Cortex of kidney (tissue), 1 donor: ENCODE data around the gene ST6GALNAC3.
"Not testable (repeated sequence)": the region's sequence is repeated elsewhere in the genome, so short reads cannot be mapped to it uniquely, and the experiment has no call there.

Source experiments
- DNase-seq: peaks from one replicate; lab custom pipeline; 2025; lab: John Stamatoyannopoulos, UW

ST6GALNAC3 gene

DNA sequence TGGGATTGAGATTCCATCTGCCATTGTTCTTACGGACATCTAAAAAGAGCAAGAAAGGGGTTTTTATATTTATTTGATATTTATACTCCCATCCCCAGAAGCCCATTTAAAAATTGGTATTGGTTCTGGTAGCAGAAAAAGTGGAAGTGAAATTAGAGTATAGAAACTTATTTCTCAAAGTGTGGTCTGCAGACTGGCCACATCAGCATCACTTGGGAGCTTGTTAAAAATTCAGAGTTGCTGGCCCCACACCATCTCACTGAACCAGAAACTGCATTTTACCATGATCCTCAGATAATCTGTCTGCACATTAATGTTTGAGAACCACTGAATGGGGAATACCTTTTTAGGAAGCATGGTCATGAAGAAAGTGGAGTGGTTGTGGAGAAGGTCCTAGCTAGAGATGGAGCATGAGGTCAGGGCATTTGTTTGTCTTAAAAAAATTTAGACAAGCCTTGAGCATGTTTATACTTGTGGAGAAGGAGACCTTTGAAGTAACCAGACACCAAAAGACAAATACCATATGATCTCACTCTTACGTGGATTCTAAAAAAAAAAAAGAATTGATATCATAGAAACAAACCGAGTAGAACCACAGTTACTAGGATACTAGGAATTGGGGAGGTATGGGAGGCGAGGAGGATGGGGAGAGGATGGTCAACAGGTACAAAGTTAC, 116.3 kb downstream of the ST6GALNAC3 start:
- no peak for DNase-seq

DNA sequence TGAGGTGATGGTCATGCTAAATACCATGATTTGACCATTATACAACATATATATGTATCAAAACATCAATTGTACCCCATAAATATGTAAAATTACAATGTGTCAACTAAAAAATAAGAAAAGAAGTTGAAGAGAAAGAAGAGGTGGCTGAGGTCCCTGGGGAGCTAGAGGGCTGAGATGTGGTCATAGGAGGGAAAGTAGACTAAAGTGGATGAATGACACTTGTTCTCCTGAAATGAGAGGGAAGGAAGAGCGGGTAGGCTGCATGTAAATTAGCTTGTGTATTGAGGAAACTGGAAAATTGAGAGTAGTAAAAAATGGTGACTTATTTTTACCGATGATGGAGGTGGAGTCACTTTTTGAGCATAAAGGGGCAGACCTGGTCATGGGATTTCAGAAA, 117.0 kb downstream of the ST6GALNAC3 start:
- no peak for DNase-seq

DNA sequence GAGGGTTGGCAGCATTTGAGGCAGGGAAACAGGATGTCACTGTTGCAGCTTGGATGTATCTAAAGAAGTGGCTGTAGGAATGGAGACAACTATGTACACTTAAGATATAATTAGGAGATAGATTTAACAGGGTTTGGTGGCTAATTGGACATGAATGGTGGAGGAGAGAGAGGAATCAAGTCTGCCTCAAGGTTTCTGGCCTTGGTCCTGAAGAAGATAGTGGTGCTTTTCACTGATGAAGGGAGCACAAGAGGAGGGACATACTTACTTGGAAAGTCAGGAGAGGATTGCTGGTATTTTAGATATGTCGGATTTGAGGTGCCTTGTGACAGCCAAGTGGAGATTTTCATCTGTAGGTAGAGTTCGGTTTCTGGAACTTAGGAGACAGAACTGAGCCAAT, 123.9 kb downstream of the ST6GALNAC3 start:
- no peak for DNase-seq

DNA sequence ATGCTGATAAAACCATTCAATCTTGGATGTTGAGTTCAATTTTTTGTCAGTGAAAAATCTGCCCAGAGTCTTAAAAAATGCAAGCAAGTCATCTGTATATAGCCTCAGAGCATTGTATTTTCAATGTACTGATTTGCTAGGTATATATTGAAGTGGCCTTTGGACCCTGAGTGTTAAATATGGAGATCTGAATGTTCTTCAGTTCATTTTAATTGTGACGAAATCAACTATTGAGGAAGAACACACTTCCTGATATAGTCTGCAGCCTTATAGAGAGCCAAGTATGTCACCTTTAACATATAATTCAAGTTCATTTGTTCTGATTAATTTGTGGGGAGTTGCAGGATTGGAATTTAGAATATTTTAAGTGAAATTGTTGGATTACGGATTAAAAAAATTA, 128.1 kb downstream of the ST6GALNAC3 start:
- DNase-seq, result no peak

DNA sequence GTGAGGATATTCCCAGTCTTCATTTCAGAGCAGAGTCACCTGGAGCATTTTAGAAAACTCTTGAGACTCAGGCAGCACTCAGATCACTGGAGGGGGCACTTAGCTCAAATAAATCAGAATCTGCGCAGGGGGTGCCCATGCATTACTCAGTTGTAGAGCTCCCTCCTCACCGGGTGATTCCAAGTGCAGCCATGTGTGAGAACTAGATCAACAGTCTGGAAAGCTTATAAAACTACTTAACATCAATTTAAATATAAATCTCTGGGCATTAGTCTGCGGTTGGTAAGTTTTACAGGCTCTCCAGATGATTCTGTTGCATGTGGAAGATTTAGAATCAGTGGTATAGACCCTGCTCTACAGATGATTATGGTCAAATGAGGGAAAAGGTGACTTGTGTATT, 128.6 kb downstream of the ST6GALNAC3 start:
- DNase-seq, result no peak

DNA sequence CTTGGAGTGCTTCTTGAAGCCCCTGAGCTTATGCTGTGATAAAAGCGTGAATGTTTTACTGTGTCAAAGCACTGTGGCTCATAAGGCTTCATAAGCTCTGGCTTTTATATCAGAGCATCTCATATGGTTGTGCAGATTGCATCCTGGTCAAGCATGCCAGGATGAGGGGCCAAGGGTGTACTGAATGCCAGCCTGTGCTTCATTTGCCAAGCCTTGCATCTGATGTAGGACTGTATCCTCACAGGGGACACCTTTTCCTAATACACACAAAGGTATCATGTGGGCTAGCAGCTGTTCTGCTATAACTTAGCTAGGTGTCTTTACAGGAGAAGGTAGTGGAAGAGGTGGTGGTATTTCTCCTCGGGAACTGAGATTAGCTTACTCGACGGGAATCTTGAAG, 134.7 kb downstream of the ST6GALNAC3 start:
- no peak for DNase-seq

DNA sequence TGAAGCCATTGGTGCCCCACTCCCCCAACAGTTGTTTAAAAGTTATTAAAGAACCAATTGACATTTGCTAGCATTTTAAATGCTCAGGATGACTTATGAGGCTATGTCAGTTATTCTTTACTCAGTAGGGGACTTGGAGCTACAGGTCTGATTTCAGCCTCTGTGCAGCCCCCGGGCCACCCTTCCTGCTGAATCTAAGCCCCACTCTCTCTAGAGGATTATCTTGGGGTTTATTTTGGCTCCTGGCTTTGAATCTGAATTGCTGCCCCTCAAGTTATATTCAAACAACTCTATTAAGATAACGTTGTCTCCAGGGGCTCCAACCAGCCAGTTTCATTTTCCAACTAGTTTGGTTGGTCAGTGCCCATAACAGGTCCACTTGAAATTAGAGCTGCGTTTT, 135.1 kb downstream of the ST6GALNAC3 start:
- no peak for DNase-seq

DNA sequence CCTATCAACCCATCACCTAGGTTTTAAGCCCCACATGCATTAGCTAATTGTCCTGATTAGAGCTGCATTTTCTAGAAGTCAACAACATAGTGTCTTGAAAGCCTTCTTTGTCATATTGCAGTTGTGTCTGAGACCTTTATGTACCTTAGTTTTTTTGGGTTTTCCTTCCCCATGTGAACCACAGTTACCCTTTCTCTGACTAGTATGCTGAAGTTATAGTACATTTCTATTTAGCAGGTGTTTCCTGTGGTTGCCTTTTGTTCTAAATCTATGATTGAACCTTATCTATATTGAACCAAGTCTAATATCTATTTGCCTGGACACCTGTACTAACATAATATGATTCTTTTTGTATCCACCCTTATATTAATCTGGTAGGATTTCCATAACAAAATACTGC, 135.6 kb downstream of the ST6GALNAC3 start:
- DNase-seq, result no peak

DNA sequence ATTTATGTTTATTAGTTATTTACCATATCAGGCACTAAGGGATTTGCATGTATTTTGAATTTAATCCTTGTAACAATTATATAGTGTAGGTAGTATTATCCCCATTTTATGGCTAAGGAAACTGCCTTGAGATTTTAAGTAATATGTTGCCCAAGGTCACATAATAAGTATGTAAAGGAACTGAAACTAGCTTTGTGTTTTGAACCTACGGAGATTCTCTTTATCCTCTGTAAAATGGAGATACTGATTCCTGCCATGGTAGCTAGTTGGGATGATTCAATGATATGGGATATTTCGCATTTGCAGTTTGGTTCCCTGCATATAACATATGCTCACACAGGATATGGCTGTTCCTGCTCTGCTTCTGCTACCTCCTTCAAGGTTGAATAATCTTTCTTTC, 144.3 kb downstream of the ST6GALNAC3 start:
- no peak for DNase-seq

DNA sequence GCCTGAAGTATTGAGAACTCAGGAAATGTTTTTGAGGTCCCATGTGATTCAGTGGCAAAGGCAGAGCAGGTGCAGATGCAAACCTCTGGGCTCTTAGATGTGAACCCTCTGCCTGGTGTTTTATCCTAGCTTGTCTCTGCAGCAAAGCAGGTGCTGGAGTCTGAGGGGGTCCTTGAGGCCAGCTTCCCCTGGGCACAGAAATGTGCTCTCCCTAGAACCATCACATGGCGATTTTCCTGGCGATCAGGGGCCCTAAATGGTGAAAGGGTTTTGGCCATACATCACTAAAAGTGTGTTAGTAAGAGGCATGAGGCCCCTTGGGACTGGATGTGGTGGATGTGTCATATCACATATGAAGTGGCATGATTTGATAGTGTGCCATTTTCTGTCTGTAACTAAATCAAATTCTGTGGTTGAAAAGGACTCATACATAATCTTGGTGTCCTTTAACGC, 144.8 kb downstream of the ST6GALNAC3 start:
- no peak for DNase-seq

DNA sequence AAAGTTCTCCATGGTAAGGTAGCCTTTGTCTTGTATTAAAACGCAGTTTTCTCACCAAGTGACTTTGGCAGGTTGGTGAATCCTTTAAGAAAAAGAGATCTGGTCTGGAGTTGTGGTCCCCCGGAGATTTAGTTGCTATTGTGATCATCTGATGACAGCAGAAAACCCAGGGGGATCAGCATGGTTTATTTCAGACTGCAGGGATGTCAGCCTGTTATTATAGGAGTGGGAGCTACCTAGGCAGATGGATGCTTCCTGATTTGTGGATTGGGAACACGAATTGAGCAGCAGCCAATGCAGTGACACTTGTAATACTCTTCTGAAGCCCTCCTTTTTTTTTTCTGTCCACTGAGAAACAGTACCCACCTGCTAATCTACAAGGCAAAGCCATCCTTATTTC, 150.2 kb downstream of the ST6GALNAC3 start:
- DNase-seq, result no peak

DNA sequence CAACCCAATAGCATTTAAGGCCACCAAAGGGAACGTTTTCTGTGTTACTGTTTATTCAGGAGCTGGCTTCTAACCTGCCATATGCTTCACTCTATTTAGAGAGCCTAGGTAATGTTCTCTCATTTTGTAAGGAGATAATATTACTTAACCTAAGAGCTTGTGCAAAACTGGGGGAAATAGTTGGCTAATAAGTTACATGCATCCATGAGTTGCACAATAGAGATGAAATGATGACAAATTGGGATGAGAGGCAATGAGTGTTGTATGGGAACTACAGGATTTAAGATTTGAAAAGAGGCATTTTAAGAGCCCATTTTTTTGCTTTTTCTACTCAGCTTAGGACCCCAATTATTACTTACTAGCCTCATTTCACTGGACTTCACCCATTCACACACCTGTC, 151.0 kb downstream of the ST6GALNAC3 start:
- no peak for DNase-seq

DNA sequence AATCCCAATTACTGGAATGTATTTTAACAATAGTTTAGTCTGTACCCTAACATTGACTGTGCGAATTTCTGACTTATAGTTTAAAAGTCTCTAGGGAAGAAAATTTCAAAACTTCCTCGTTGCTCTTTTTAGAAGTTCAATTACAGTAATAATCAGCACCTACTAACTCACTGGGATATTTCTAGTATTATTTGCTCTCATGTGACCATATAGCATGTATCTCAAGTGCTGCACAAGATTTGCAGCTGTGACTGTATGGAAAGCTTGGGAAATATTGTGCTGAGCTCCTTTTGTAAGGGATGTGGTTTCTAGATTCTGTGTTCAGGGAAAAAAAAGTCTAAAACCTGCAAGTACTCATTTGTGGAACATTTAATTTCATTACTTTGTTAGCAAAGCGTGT, 153.1 kb downstream of the ST6GALNAC3 start:
- DNase-seq, result no peak

DNA sequence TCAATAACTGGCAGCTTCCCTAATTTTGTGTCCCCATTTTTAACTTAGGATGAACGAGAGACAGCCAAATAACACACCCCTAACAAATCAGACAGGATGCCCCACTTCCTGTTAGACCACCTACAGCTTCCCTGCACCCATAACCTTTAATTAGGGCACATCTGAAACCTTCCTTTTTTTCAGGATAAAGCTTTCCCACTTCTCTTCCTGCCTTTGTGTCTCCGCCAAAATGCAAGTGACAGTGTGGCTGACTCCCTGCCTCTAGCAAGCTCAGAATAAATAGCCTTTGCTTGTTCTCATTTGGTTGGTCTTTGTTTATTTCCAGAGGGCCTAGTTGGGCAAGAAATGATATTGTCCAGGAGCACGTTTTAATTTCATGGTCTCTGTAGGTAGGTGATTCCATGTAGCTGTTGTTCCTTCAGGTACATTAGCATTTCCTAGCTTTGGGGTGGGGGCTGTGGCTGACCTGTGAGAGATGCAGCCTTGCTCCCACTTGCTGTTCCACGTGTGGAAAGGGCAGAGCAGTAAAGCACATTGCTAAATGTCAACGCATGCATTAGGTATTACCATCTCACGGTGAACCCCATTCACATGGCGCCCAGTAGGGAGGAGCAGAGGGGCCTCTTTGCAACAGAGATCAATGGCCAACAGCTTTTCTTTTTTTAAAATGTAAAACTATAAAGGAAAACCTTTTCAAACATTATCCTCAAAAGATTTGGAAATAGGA, 154.9 kb downstream of the ST6GALNAC3 start:
- DNase-seq, result no peak

DNA sequence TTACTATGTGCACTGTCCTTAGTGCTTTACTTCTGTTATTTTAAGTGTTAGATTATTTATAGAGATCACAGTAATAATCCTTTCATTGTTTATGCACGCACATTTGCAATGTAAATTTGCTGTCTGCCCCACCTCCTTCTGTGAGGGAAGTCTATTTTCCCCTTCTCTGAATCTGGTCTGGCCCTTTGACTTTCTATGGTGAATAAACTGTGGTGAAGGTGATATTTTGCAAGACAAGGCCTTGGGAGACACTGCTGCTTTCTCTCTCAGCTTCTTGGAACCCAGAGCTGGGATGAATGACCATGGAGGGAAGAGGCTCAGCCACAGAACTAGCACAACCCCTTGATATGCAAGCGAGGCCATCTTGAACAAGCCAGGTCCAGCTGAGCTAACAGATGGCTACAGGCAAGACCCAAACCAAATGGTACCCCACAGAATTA, 156.3 kb downstream of the ST6GALNAC3 start:
- DNase-seq, result no peak

DNA sequence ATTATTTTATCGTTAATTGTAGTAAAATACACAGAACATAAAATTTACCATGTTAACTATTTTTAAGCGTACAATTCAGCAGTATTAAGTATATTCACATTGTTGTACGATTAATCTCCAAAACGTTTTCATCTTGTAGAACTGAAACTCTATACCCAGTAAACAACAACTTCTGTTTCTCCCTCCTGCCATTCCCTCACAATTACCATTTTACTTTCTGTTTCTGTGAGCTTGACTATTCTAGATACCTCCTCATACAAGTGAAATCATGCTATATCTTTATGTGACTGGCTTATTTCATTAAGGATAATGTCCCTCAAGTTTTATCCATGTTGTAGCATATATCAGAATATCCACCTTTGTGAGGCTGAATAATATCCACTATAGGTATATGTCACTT, 156.8 kb downstream of the ST6GALNAC3 start:
- no peak for DNase-seq

DNA sequence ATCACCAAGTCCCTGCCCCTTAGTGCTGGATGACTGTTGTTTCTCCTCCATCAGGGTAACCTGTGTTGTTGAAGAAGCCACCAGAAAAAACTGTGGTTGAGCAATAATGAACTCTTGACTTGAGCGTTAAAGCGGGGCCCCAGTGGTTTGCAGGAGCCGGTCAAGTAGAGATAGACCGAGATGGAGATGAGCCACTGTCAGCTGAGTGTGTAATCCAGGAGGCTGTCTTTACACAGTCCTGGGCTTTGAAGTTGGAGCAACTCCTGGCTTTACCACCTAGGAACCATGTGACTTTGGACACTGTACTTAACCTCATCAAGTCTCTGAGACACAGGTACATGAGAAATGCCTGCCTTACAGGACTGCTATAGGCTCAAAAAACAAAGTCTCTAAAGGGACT, 158.1 kb downstream of the ST6GALNAC3 start:
- DNase-seq, result no peak

DNA sequence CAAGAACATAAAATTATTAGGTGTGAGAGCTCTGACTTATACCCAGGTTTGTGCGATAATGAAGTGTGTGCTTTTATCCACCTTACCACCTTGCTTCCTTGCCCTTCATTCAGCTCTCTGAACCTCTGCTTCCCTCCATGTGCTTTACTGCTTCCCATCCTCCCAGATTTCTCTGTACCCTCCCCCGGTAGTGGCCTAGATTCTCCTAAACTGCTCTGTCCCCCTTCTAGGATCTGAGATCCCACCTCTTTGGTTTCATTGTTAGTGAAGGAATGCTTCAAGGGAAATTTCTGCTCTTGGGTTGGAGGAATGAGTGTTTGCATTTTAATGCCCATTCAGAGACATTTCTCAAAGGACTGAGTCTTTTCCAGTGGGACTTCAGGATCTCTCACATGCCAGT, 159.5 kb downstream of the ST6GALNAC3 start:
- DNase-seq, result no peak

DNA sequence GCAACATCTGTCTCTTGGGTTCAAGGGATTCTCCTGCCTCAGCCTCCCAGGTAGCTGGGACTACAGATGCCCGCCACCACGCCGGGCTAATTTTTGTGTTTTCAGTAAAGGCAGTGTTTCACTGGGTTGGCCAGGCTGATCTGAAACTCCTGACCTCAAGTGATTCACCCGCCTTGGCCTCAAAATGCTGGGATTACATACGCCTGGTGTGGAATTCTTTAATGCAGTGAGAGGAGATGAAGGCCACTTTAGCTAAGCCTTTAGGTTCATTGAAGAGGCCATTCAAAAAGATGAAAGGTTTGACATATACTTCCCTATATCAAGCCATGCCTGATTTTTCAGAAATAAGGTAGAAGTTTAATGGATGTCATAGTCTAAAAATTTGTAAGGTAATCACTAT, 162.7 kb downstream of the ST6GALNAC3 start:
- no peak for DNase-seq

DNA sequence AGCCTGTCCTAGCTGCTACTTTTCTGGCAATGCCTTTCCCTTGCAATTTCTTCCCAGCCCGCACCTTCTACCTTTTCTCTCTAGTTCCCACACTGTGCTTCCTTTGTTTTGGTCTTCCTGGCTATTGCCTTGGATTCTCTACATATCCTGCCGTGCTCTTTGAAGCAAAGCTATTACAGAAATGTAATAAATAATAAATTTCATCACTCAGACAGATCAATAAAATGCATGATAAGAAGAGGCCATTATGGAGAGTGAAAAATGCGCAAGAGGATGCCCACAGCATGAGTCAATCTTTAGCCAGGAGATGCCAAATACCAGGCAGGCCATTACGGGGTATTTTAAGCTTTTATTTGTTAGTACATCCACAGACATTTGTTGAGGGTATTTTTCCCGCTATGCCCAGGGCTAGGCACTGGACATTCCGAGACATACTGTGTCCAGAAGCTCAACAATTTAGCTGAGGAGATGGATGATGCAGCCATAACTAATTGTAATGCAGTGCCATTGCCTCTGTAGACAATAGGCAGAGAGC, 163.6 kb downstream of the ST6GALNAC3 start:
- no peak for DNase-seq

DNA sequence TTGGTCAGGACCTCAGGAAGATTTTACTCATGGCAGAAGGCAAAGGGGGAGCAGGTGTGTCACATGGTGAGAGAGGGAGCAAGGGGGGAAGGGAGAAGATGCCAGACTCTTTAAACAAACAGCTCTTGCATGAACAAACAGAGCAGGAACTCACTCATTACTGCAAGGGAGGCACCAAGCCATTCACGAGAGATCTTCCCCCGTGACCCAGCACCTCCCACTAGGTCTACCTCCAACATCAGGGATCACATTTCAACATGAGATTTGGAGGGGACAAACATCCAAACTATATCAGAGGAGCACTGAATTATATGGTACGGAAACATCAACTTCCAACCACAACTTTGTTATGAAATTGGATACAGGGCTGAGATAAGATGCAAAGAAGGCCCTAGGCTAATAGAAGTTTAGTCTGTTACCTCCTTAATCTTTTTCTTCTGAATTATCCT, 164.9 kb downstream of the ST6GALNAC3 start:
- DNase-seq, result no peak

DNA sequence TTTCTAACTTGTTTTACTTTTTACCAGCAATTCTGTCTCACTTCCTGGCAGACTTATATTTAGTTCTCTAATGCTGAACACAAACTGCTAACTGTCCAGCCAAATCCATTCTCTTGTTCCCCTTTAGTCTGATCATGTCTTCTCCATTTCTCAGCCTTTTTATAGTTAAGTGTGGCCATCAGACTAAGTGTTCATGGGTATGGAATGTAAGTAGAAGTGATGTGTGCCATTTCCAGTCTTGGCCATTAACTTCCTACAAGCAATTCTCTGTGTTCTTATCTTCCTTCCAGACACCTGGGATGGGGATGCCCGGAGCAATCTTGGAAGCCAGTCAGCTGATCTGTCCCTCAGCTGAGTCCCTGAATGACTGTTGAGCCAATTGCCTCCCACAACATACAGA, 165.8 kb downstream of the ST6GALNAC3 start:
- no peak for DNase-seq

DNA sequence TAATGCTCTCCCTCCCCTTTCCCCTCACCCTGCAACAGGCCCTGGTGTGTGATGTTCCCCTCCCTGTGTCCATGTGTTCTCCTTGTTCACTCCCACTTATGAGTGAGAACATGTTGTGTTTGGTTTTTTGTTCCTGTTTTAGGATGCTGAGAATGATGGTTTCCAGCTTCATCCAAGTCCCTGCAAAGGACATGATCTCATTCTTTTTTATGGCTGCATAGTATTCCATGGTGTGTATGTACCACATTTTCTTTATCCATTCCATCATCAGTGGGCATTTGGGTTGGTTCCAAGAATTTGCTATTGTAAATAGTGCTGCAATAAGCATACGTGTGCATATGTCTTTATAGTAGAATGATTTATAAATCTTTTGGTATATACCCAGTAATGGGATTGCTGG, 168.0 kb downstream of the ST6GALNAC3 start:
- DNase-seq, result not testable (repeated sequence)
